ENCODE results near the gene GGCX.

- TF ChIP-seq, protein P1, sequence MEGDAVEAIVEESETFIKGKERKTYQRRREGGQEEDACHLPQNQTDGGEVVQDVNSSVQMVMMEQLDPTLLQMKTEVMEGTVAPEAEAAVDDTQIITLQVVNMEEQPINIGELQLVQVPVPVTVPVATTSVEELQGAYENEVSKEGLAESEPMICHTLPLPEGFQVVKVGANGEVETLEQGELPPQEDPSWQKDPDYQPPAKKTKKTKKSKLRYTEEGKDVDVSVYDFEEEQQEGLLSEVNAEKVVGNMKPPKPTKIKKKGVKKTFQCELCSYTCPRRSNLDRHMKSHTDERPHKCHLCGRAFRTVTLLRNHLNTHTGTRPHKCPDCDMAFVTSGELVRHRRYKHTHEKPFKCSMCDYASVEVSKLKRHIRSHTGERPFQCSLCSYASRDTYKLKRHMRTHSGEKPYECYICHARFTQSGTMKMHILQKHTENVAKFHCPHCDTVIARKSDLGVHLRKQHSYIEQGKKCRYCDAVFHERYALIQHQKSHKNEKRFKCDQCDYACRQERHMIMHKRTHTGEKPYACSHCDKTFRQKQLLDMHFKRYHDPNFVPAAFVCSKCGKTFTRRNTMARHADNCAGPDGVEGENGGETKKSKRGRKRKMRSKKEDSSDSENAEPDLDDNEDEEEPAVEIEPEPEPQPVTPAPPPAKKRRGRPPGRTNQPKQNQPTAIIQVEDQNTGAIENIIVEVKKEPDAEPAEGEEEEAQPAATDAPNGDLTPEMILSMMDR (IDR thresholded peaks at IDR 0.05; ENCODE audit: low read depth, low read length, poor library complexity, severe bottlenecking): no peak
- TF ChIP-seq EZH2phosphoT487 (IDR thresholded peaks at IDR 0.05; ENCODE audit: borderline replicate concordance, low read length): no peak
Measured at GRCh38 chr2:85505551-85506238, 55.6 kb downstream of the GGCX start.

Data from DOHH2 (cell line).